ENCODE measurements around the gene ATP1A1. TPM values are rescaled to one million over a fixed set of nuclear protein-coding genes. Genes with fewer than 3 reads are reported as not detected.

The ATP1A1 gene
- total and polyA plus RNA-seq, 9 of the 15 experiments (the other 6 are each of a cell fraction or from before 2014, with no cell fraction given) = 99.3 to 513 (median 234) TPM

DNA sequence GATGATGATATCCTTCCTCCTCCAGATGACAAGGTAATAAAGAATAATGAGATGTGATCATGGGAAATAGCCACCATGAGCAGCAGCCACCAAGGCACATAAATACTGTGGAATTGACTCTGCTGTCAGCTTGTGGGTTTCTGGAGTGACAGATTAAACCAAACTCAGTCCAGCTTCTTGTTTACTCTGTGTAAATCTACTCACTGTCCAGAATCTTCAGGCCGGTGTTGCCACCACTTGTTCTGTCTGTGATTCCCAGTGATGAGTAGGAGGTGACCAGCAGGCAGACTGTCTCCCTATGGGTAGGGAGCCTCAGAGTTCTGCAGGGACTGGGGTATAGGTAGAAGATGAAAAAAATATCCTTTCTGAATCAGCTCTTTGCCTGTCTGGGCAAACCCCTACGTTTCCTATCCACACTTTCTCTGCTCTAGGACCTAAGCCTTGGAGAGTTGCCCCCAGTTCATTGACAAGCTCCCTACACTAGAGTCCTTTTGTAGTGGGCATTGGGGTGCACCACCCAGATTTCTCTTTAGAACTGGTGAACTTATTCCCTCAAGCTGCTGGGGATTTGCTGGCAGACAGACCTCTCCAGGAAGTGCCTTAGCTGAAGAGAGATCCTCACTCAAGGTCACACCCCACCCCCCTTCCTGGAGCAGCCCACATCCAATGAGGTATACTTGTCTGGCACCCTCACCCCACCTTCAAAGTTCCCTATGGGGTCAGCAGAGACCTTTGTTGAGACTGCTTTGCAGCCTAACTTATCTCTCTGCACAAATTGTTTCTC is 47.6 kb downstream of the ATP1A1 start:
- intact Hi-C loops (cut with micrococcal nuclease) (no loop called here), in situ Hi-C loops (cut with MboI) (no loop called here)
- Histone ChIP-seq H3K79me2 (ENCODE audit: control insufficient read depth, insufficient read depth, low read length) (peaks cover 10% of the 10 kb centered on the region; the same call in 2 of the 3 replicates), H2AFZ (ENCODE audit: low read depth, low read length) (peak overlapping the region; percentile 23), H3K4me1 (replicated peaks in 1 of 2; ENCODE audit: control insufficient read depth in 2 of 2, insufficient read depth in 2 of 2, low read length in 2 of 2) (peaks cover 40 to 50% of the 10 kb centered on the region in 2 experiments), H3K9me1 (ENCODE audit: control insufficient read depth, insufficient read depth, low read length) (no peaks in the 10 kb centered on the region), H3K4me2 (ENCODE audit: insufficient read depth, low read length) (0 out of 2 replicates have a peak overlapping the region, but pooled peaks have one; percentile 2), H3K4me3 (no peak overlapping the region), H3K9ac (ENCODE audit: insufficient read depth in 1 of 2, low read depth in 2 of 2, low read length in 2 of 2) (peak overlapping the region in 1 of 2 experiments; percentile 28; a peak in 1 of 4 replicates), H3K27ac (ENCODE audit: extremely low read depth, low read depth, low read length) (no peak overlapping the region; the same call in 2 of the 3 replicates), H4K20me1 (replicated peaks; ENCODE audit: control insufficient read depth, insufficient read depth, low read length) (no peaks in the 10 kb centered on the region), H3K9me3 (replicated peaks; ENCODE audit: control insufficient read depth, insufficient read depth, low read depth, low read length) (no peaks in the 10 kb centered on the region), H3K27me3 (ENCODE audit: control insufficient read depth in 2 of 2, insufficient read depth in 2 of 2, low read length in 2 of 2) (no peaks in the 10 kb centered on the region; a peak in 1 of 5 replicates), H3K36me3 (ENCODE audit: control insufficient read depth, insufficient read depth, low read length) (no peaks in the 10 kb centered on the region)
- peak in 2 of 4 experiments; percentile 57 to 86 for DNase-seq (ENCODE audit: extremely low read depth in 1 of 4, low spot score in 3 of 4)
- no TSS peak for BruUV-seq (replicated peaks)
- CTCF ChIA-PET (ENCODE audit: low intra/inter-chr PET ratio) = interaction anchor here (0.6 kb wide), 1 partner anchor 260 kb away, joined by 3 read pairs; no protein-coding TSS in a partner anchor
- 14% methylated on average over 2 of the region's 2 CpGs for WGBS (ENCODE audit: insufficient coverage, low coverage, missing lambda C conversion rate)
- ATAC-seq = peak; percentile 31
- peak; percentile 89 for FAIRE-seq
- POLR2A ChIA-PET = interaction anchor here (1.0 to 3.3 kb wide), 6 partner anchors 9 to 39 kb away, joined by 3 to 13 read pairs (median 5); no protein-coding TSS in a partner anchor
- TF ChIP-seq ZNF12 (CRISPR knock-in tag; IDR thresholded peaks at IDR 0.05) (no peak), FOSL1 (tag; conservative IDR thresholded peaks at IDR 0.05) (peak; percentile 55), SMARCA4 (IDR thresholded peaks at IDR 0.05) (peak; percentile 86), WHSC1 (IDR thresholded peaks at IDR 0.05; ENCODE audit: low read length) (no peak), HDAC3 (IDR thresholded peaks at IDR 0.05; ENCODE audit: borderline replicate concordance, partially characterized antibody) (peak; percentile 84), CXXC5 (CRISPR knock-in tag; IDR thresholded peaks at IDR 0.05) (peak; percentile 32; the same call in 1 of the 2 replicates), SIX5 (IDR thresholded peaks at IDR 0.05; ENCODE audit: borderline replicate concordance in 1 of 2, insufficient read depth in 1 of 2, low read depth in 1 of 2, low read length in 2 of 2) (no peak), NR2F6 (CRISPR knock-in tag; IDR thresholded peaks at IDR 0.05) (no peak), FOXK2 (conservative IDR thresholded peaks at IDR 0.05 in 1 of 2, IDR thresholded peaks at IDR 0.05 in 1 of 2; ENCODE audit: low read depth in 2 of 2) (peak; percentile 93 to 97), SRSF3 (IDR thresholded peaks at IDR 0.05; ENCODE audit: insufficient read depth, low read length) (no peak), HDAC1 (IDR thresholded peaks at IDR 0.05) (peak; percentile 69 to 99; a peak in 3 of 4 replicates), NR4A1 (CRISPR knock-in tag; IDR thresholded peaks at IDR 0.05) (no peak), NR4A1 (tag; IDR thresholded peaks at IDR 0.05) (no peak; the same call in none of the 2 replicates), FOXJ3 (CRISPR knock-in tag; IDR thresholded peaks at IDR 0.05) (no peak), E2F8 (IDR thresholded peaks at IDR 0.05; ENCODE audit: low read depth, partially characterized antibody) (peak; percentile 31), RUNX1 (IDR thresholded peaks at IDR 0.05; ENCODE audit: low read depth) (0 out of 2 replicates have a peak, but pooled peaks have one; percentile 34)
